ENCODE measurements around the gene NEUROG1. TPM values are rescaled to one million over a fixed set of nuclear protein-coding genes. Genes with fewer than 3 reads are reported as not detected.

NEUROG1 gene
- total and polyA plus RNA-seq, 10 donors: not detected

DNA sequence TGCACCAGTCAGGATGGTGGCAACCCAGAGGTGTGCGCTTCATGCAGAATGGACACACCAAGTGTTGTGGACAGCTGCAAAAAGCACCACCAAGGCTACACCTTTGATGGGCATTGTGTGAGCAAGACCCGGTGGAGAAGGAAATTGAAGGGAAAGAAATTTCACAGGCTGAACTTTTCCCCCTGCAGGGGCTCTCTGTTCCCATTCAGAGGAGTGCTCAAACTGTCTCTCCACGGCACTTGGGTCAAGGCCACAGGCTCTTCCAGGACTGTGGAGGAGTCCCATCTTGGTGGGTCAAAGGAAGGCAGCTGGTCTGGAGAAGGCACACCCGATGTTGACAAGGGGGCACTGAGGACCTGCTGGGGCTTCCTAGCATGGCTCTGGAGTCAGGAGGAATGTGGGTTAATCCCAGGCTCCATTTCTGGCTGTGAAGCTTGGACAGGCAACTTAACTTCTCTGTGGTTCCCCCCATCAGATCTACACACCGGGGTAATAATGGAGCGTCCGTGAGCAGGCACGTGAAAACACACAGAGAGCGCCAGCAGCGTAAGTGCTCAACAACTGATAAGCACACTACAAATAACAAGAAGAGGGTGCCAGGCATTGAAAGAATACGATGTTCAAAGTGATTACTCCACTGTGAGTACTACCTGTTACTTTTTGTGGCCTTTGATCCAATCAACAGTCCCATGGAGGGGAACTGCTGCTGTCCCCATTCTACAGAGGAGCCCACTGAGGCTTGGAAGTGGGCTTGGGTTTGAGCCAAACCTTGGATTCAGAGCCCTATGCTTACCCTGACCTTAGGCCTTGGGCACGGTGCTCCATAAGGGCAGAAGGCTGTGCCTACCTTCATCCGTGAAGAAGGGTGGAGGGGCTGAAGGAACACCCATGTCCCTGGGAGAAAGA is 49.4 kb downstream of the NEUROG1 start:
- Histone ChIP-seq H3K27ac (no peak overlapping the region), H3K27me3 (replicated peaks in 1 of 7) (peaks cover 3 to 73% (median 44%) of the 10 kb centered on the region in 7 donors), H3K4me3 (no peak overlapping the region), H3K4me1 (peaks cover 0 to 36% (median 24%) of the 10 kb centered on the region in 6 donors), H3K36me3 (no peaks in the 10 kb centered on the region), H3K9me3 (no peaks in the 10 kb centered on the region)
- WGBS, 5 donors: 75 to 84% (median 82%) methylated on average over 12 to 13 of the region's 13 CpGs
- TF ChIP-seq, protein P1, sequence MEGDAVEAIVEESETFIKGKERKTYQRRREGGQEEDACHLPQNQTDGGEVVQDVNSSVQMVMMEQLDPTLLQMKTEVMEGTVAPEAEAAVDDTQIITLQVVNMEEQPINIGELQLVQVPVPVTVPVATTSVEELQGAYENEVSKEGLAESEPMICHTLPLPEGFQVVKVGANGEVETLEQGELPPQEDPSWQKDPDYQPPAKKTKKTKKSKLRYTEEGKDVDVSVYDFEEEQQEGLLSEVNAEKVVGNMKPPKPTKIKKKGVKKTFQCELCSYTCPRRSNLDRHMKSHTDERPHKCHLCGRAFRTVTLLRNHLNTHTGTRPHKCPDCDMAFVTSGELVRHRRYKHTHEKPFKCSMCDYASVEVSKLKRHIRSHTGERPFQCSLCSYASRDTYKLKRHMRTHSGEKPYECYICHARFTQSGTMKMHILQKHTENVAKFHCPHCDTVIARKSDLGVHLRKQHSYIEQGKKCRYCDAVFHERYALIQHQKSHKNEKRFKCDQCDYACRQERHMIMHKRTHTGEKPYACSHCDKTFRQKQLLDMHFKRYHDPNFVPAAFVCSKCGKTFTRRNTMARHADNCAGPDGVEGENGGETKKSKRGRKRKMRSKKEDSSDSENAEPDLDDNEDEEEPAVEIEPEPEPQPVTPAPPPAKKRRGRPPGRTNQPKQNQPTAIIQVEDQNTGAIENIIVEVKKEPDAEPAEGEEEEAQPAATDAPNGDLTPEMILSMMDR (IDR thresholded peaks at IDR 0.05 in 8 of 11, conservative IDR thresholded peaks at IDR 0.05 in 3 of 11): no peak
- TF ChIP-seq POLR2AphosphoS5 (IDR thresholded peaks at IDR 0.05) (no peak), POLR2A (IDR thresholded peaks at IDR 0.05) (no peak)
- intact Hi-C loops (cut with DNase I; ENCODE audit: low total_unique reads): no loop called here
- no peak for DNase-seq

DNA sequence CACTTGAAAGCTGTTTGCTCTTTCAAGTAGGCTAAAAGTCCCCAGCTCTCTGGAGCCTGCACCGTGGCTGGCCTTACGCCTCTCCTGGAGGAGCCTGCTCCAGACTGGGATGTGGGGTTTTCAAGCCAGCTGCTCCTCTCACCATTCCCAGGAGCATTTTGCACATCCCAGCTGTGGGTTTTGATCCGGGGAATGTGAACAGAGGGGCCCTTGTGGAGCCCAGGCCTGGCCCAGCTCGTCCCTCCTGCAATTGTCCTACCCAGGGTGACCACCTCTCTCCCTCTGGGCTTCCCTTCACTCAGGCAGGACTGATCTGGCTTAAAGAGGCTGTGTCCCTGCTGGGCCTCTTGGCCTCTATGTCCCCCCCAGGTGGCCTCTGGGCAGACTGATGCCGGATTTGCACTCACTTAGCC is 51.1 kb downstream of the NEUROG1 start:
- intact Hi-C loops (cut with DNase I; ENCODE audit: low total_unique reads): no loop called here
- Histone ChIP-seq H3K36me3 (no peaks in the 10 kb centered on the region), H3K4me1 (peaks cover 0 to 22% (median 16%) of the 10 kb centered on the region in 6 donors), H3K4me3 (no peak overlapping the region), H3K27ac (no peak overlapping the region), H3K27me3 (replicated peaks in 1 of 7) (peaks cover 3 to 62% (median 27%) of the 10 kb centered on the region in 7 donors), H3K9me3 (no peaks in the 10 kb centered on the region)
- no peak for DNase-seq
- TF ChIP-seq POLR2AphosphoS5 (IDR thresholded peaks at IDR 0.05) (no peak), POLR2A (IDR thresholded peaks at IDR 0.05) (no peak)
- TF ChIP-seq, protein P1 (IDR thresholded peaks at IDR 0.05 in 8 of 11, conservative IDR thresholded peaks at IDR 0.05 in 3 of 11): no peak
- WGBS, 5 donors: 63 to 80% (median 71%) methylated on average over 5 of the region's 5 CpGs

Other genes starting within 250 kb of the NEUROG1 start
- gene MACROH2A1, start 136.7 kb downstream of the NEUROG1 start, total RNA-seq: 100 to 1,000 TPM; 139 to 288 (median 210) TPM
- 100 to 1,000 TPM in 2 of 3 donors, 10 to 100 TPM in 1; 88.1 to 139 (median 113) TPM for gene MACROH2A1, start 136.7 kb downstream of the NEUROG1 start, polyA plus RNA-seq
- 1 to 10 TPM in 2 of 7 donors, under 1 TPM in 5; 0.29 to 1.2 (median 0.70) TPM for gene DCANP1, start 88.6 kb downstream of the NEUROG1 start, total RNA-seq
- 1 to 10 TPM in 1 of 3 donors, under 1 TPM in 2; 0.23 to 2.4 (median 0.96) TPM for gene DCANP1, start 88.6 kb downstream of the NEUROG1 start, polyA plus RNA-seq
- gene TIFAB, start 83.6 kb downstream of the NEUROG1 start, total RNA-seq: 1 to 10 TPM in 4 of 7 donors, under 1 TPM in 3; 0.37 to 4.0 (median 1.8) TPM
- 1 to 10 TPM in 1 of 3 donors, under 1 TPM in 2; 0.48 to 1.4 (median 0.74) TPM for gene TIFAB, start 83.6 kb downstream of the NEUROG1 start, polyA plus RNA-seq
- 10 to 100 TPM; 10.3 to 67.1 (median 42.4) TPM for gene CXCL14, start 43.0 kb upstream of the NEUROG1 start, total RNA-seq
- 10 to 100 TPM; 42.4 to 45.9 (median 44.5) TPM for gene CXCL14, start 43.0 kb upstream of the NEUROG1 start, polyA plus RNA-seq